SK-N-SH treated with all-trans-retinoic acid at 6 μM for 48 hours (cell line): Measurements from ENCODE around the gene HELZ.

Source experiments
- ISL1 ChIP-seq: fragments of 250-450 bp; sonication (Bioruptor Pico); IDR thresholded peaks from 2 replicates; pipeline ENCODE4 v2.1.2; 2022; ENCODE audit warnings: mild to moderate bottlenecking, moderate library complexity
- PPARA ChIP-seq: fragments of 250-450 bp; sonication (Bioruptor Pico); IDR thresholded peaks from 2 replicates; pipeline ENCODE4 v1.5.0; 2020; ENCODE audit warnings: mild to moderate bottlenecking, borderline replicate concordance
- ZFP3 ChIP-seq: fragments of 250-450 bp; sonication (Bioruptor Pico); IDR thresholded peaks from 2 replicates; pipeline ENCODE4 v1.5.0; 2020; ENCODE audit warnings: mild to moderate bottlenecking, moderate library complexity
- TF ChIP-seq, protein P1 (sequence below): fragments of 250-450 bp; sonication (Bioruptor Pico); IDR thresholded peaks from 2 replicates; pipeline ENCODE4 v1.8.0; 2020; ENCODE audit warnings: mild to moderate bottlenecking, moderate library complexity, borderline replicate concordance

- TF ChIP-seq, protein P1, sequence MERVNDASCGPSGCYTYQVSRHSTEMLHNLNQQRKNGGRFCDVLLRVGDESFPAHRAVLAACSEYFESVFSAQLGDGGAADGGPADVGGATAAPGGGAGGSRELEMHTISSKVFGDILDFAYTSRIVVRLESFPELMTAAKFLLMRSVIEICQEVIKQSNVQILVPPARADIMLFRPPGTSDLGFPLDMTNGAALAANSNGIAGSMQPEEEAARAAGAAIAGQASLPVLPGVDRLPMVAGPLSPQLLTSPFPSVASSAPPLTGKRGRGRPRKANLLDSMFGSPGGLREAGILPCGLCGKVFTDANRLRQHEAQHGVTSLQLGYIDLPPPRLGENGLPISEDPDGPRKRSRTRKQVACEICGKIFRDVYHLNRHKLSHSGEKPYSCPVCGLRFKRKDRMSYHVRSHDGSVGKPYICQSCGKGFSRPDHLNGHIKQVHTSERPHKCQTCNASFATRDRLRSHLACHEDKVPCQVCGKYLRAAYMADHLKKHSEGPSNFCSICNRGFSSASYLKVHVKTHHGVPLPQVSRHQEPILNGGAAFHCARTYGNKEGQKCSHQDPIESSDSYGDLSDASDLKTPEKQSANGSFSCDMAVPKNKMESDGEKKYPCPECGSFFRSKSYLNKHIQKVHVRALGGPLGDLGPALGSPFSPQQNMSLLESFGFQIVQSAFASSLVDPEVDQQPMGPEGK (CRISPR knock-in tag): no peak
- TF ChIP-seq PPARA (CRISPR knock-in tag): no peak
- TF ChIP-seq ISL1 (CRISPR knock-in tag): no peak
- TF ChIP-seq ZFP3 (CRISPR knock-in tag): no peak
Measured at GRCh38 chr17:67211742-67212141, 33.3 kb downstream of the HELZ start.
